ENCODE measurements around the gene LRP10.

- TF ChIP-seq SP1 (IDR thresholded peaks at IDR 0.05) (no peak), SUZ12 (IDR thresholded peaks at IDR 0.05) (no peak), FOXM1 (IDR thresholded peaks at IDR 0.05; ENCODE audit: borderline replicate concordance) (no peak), ZNF384 (IDR thresholded peaks at IDR 0.05) (no peak), NFRKB (IDR thresholded peaks at IDR 0.05) (no peak), BHLHE40 (IDR thresholded peaks at IDR 0.05; ENCODE audit: borderline replicate concordance) (no peak), HDGF (IDR thresholded peaks at IDR 0.05; ENCODE audit: borderline replicate concordance) (no peak), ARNT (IDR thresholded peaks at IDR 0.05) (no peak), CTBP1 (IDR thresholded peaks at IDR 0.05; ENCODE audit: borderline replicate concordance) (no peak)
These were observed 723 bp upstream of the LRP10 start for GRCh38 chr14:22870811-22871223.

Data from HEK293T (cell line).